ENCODE results near the gene DLEC1.

Gene DLEC1

GRCh38 chr3:38028621-38029361 is 10.2 kb upstream of the DLEC1 start:
- no peaks in the 10 kb centered on the region for H3K27me3 ChIP-seq (ENCODE audit: low read depth, low read length)
- no peaks in the 10 kb centered on the region for H4K20me1 ChIP-seq (ENCODE audit: insufficient read depth, low read length)
- no peaks in the 10 kb centered on the region for H3K79me2 ChIP-seq (ENCODE audit: low read length)
- no peak overlapping the region for H3K4me3 ChIP-seq (ENCODE audit: low read length)
- H3K9ac ChIP-seq (ENCODE audit: low read length), result no peak overlapping the region
- peaks cover 11% of the 10 kb centered on the region for H3K4me1 ChIP-seq (ENCODE audit: low read length)
- no peaks in the 10 kb centered on the region for H3K9me3 ChIP-seq (ENCODE audit: insufficient read depth, low read length)
- no peaks in the 10 kb centered on the region for H3K36me3 ChIP-seq (replicated peaks; ENCODE audit: low read depth, low read length)
- H3K4me2 ChIP-seq (ENCODE audit: low read length), result no peak overlapping the region
- H3K27ac ChIP-seq (ENCODE audit: low read length), result no peak overlapping the region
- H2AFZ ChIP-seq (ENCODE audit: low read depth, low read length), result no peak overlapping the region
- TF ChIP-seq CTCF (IDR thresholded peaks at IDR 0.05; ENCODE audit: low read depth, low read length), result no peak
- no peak for TF ChIP-seq EZH2phosphoT487 (IDR thresholded peaks at IDR 0.05; ENCODE audit: low read depth)

GRCh38 chr3:38029400-38030125 is 9.4 kb upstream of the DLEC1 start, which contains the start of gene PLCD1:
PLCD1 (minus strand) TSS chr3:38029642; CDS start chr3:38029539, 103 bp downstream.
- H3K79me2 ChIP-seq (ENCODE audit: low read length), result no peaks in the 10 kb centered on the region
- no peak within 1 kb of the TSS for H3K27ac ChIP-seq (ENCODE audit: low read length)
- no peak within 1 kb of the TSS for H3K9ac ChIP-seq (ENCODE audit: low read length)
- no peaks in the 10 kb centered on the region for H4K20me1 ChIP-seq (ENCODE audit: insufficient read depth, low read length)
- TF ChIP-seq CTCF (IDR thresholded peaks at IDR 0.05; ENCODE audit: low read depth, low read length), result no peak
- TF ChIP-seq EZH2phosphoT487 (IDR thresholded peaks at IDR 0.05; ENCODE audit: low read depth), result no peak
- no peaks in the 10 kb centered on the region for H3K27me3 ChIP-seq (ENCODE audit: low read depth, low read length)
- H2AFZ ChIP-seq (ENCODE audit: low read depth, low read length), result no peak within 1 kb of the TSS
- H3K9me3 ChIP-seq (ENCODE audit: insufficient read depth, low read length), result no peaks in the 10 kb centered on the region
- H3K4me2 ChIP-seq (ENCODE audit: low read length), result no peak within 1 kb of the TSS
- H3K4me1 ChIP-seq (ENCODE audit: low read length), result peaks cover 7% of the 10 kb centered on the region
- no peaks in the 10 kb centered on the region for H3K36me3 ChIP-seq (replicated peaks; ENCODE audit: low read depth, low read length)
- no peak within 1 kb of the TSS for H3K4me3 ChIP-seq (ENCODE audit: low read length)

GRCh38 chr3:38030126-38031021 is 8.6 kb upstream of the DLEC1 start:
- H3K27me3 ChIP-seq (ENCODE audit: low read depth, low read length), result no peaks in the 10 kb centered on the region

More at GRCh38 chr3:38030126-38031021, 8.6 kb upstream of the DLEC1 start:
- Histone ChIP-seq H2AFZ (ENCODE audit: low read depth, low read length) (no peak overlapping the region), H3K79me2 (ENCODE audit: low read length) (no peaks in the 10 kb centered on the region), H3K4me2 (ENCODE audit: low read length) (no peak overlapping the region), H3K27ac (ENCODE audit: low read length) (no peak overlapping the region), H4K20me1 (ENCODE audit: insufficient read depth, low read length) (no peaks in the 10 kb centered on the region), H3K9me3 (ENCODE audit: insufficient read depth, low read length) (no peaks in the 10 kb centered on the region), H3K4me1 (ENCODE audit: low read length) (peaks cover 6% of the 10 kb centered on the region), H3K9ac (ENCODE audit: low read length) (no peak overlapping the region), H3K4me3 (ENCODE audit: low read length) (no peak overlapping the region), H3K36me3 (replicated peaks; ENCODE audit: low read depth, low read length) (no peaks in the 10 kb centered on the region)
- TF ChIP-seq CTCF (IDR thresholded peaks at IDR 0.05; ENCODE audit: low read depth, low read length) (no peak), EZH2phosphoT487 (IDR thresholded peaks at IDR 0.05; ENCODE audit: low read depth) (no peak)
